Muscle of leg (tissue), 11 donors: Measurements from ENCODE around the gene FARS2. TPM values are rescaled to one million over a fixed set of nuclear protein-coding genes. Genes with fewer than 3 reads are reported as not detected.

Experiments
- DNase-seq: peaks from one replicate; pipeline ENCODE4 v3.0.0; 2013
- H3K27ac ChIP-seq: one replicate; pipeline ENCODE4 v1.5.1; 2013; ENCODE audit warnings: mild to moderate bottlenecking, low read length, control low read depth
- H3K27me3 ChIP-seq: one replicate; pipeline ENCODE4 v1.6.1; 2013; ENCODE audit warnings: low read length; ENCODE audit not compliant: control insufficient read depth, insufficient read depth
- H3K36me3 ChIP-seq: one replicate; pipeline ENCODE4 v1.6.1; 2013; ENCODE audit warnings: low read length; ENCODE audit not compliant: control insufficient read depth, insufficient read depth
- H3K4me1 ChIP-seq: one replicate; pipeline ENCODE4 v1.6.1; 2013; ENCODE audit warnings: low read length; ENCODE audit not compliant: control insufficient read depth, insufficient read depth
- H3K4me3 ChIP-seq: one replicate; pipeline ENCODE4 v1.5.1; 2013; ENCODE audit warnings: low read length, control low read depth
- H3K9me3 ChIP-seq: replicated peaks from 2 replicates; pipeline ENCODE4 v1.6.1; 2013; ENCODE audit warnings: low read depth, low read length; ENCODE audit not compliant: control insufficient read depth
- WGBS: methylation state at CpG from one replicate; pipeline ENCODE4 v1.1.5; 2013; ENCODE audit warnings: missing lambda C conversion rate; ENCODE audit not compliant: insufficient coverage; 5-methylcytosine and 5-hydroxymethylcytosine counted together
- polyA plus RNA-seq, 8 donors: library from polyadenylated mRNA; unstranded; fragments of 120-200 nt; gene quantifications; one replicate each; pipeline versions ENCODE4 v1.2.1 to v1.2.3, GENCODE V29; 2013; ENCODE audit warnings: inconsistent platforms in 1 of 8, low replicate concordance in 1 of 8; ENCODE audit not compliant: insufficient read length in 8 of 8, insufficient read depth in 1 of 8
- total RNA-seq: library from RNA; stranded (reverse); fragments of 120-200 nt; gene quantifications from one replicate; pipeline ENCODE4 v1.2.4, GENCODE V29; 2013

The FARS2 gene
- total and polyA plus RNA-seq, 9 donors = 9.7 to 16.9 (median 12.4) TPM

- DNase-seq = no peak
- Histone ChIP-seq H3K9me3 (no peaks in the 10 kb centered on the region), H3K27me3 (no peaks in the 10 kb centered on the region), H3K4me1 (no peaks in the 10 kb centered on the region), H3K4me3 (no peak overlapping the region), H3K36me3 (no peaks in the 10 kb centered on the region), H3K27ac (no peak overlapping the region)
- WGBS = no CpG with 5 or more reads among the region's 4 CpGs
Observed at GRCh38 chr6:5531161-5531560, 269.8 kb downstream of the FARS2 start.

- Histone ChIP-seq H3K4me3 (no peak overlapping the region), H3K27ac (no peak overlapping the region), H3K27me3 (no peaks in the 10 kb centered on the region), H3K36me3 (no peaks in the 10 kb centered on the region), H3K4me1 (no peaks in the 10 kb centered on the region), H3K9me3 (no peaks in the 10 kb centered on the region)
- no peak for DNase-seq
- 100% methylated on average over 1 of the region's 6 CpGs for WGBS
Observed at GRCh38 chr6:5531853-5532375, 270.6 kb downstream of the FARS2 start.

GRCh38 chr6:5532941-5533340 lies 271.6 kb downstream of the FARS2 start:
- H3K4me3 ChIP-seq = no peak overlapping the region
- no peaks in the 10 kb centered on the region for H3K27me3 ChIP-seq
- no peaks in the 10 kb centered on the region for H3K36me3 ChIP-seq
- H3K4me1 ChIP-seq = no peaks in the 10 kb centered on the region
- H3K27ac ChIP-seq = no peak overlapping the region
- DNase-seq = no peak
- H3K9me3 ChIP-seq = no peaks in the 10 kb centered on the region
- WGBS = 100% methylated on average over 2 of the region's 3 CpGs

GRCh38 chr6:5534643-5535042 lies 273.3 kb downstream of the FARS2 start:
- Histone ChIP-seq H3K36me3 (no peaks in the 10 kb centered on the region), H3K27me3 (no peaks in the 10 kb centered on the region), H3K27ac (no peak overlapping the region), H3K4me3 (no peak overlapping the region), H3K4me1 (no peaks in the 10 kb centered on the region), H3K9me3 (no peaks in the 10 kb centered on the region)
- WGBS = 100% methylated on average over 2 of the region's 9 CpGs
- DNase-seq = no peak

- H3K9me3 ChIP-seq = no peaks in the 10 kb centered on the region
- no CpG with 5 or more reads among the region's 1 CpG for WGBS
- H3K4me3 ChIP-seq = no peak overlapping the region
- no peak for DNase-seq
- H3K4me1 ChIP-seq = no peaks in the 10 kb centered on the region
- H3K36me3 ChIP-seq = no peaks in the 10 kb centered on the region
- H3K27ac ChIP-seq = no peak overlapping the region
- no peaks in the 10 kb centered on the region for H3K27me3 ChIP-seq
Observed at GRCh38 chr6:5536644-5537043, 275.3 kb downstream of the FARS2 start.

- WGBS = no CpG with 5 or more reads among the region's 8 CpGs
- Histone ChIP-seq H3K27ac (no peak overlapping the region), H3K4me1 (no peaks in the 10 kb centered on the region), H3K4me3 (no peak overlapping the region), H3K9me3 (no peaks in the 10 kb centered on the region), H3K27me3 (no peaks in the 10 kb centered on the region), H3K36me3 (no peaks in the 10 kb centered on the region)
- no peak for DNase-seq
Observed at GRCh38 chr6:5537132-5537531, 275.8 kb downstream of the FARS2 start.

- Histone ChIP-seq H3K4me1 (no peaks in the 10 kb centered on the region), H3K36me3 (no peaks in the 10 kb centered on the region), H3K9me3 (no peaks in the 10 kb centered on the region), H3K27me3 (no peaks in the 10 kb centered on the region), H3K4me3 (no peak overlapping the region), H3K27ac (no peak overlapping the region)
- no CpG with 5 or more reads among the region's 1 CpG for WGBS
- no peak for DNase-seq
Observed at GRCh38 chr6:5537967-5538366, 276.7 kb downstream of the FARS2 start.

GRCh38 chr6:5540370-5540769 lies 279.1 kb downstream of the FARS2 start:
- no peaks in the 10 kb centered on the region for H3K36me3 ChIP-seq
- no peaks in the 10 kb centered on the region for H3K27me3 ChIP-seq
- H3K4me1 ChIP-seq = no peaks in the 10 kb centered on the region
- no peaks in the 10 kb centered on the region for H3K9me3 ChIP-seq
- peak; percentile 40 for DNase-seq
- no peak overlapping the region for H3K4me3 ChIP-seq
- 64% methylated on average over 5 of the region's 8 CpGs for WGBS
- no peak overlapping the region for H3K27ac ChIP-seq

- Histone ChIP-seq H3K36me3 (no peaks in the 10 kb centered on the region), H3K9me3 (no peaks in the 10 kb centered on the region), H3K4me1 (no peaks in the 10 kb centered on the region), H3K4me3 (no peak overlapping the region), H3K27ac (no peak overlapping the region), H3K27me3 (no peaks in the 10 kb centered on the region)
- no peak for DNase-seq
- no CpG with 5 or more reads among the region's 3 CpGs for WGBS
Observed at GRCh38 chr6:5541025-5541424, 279.7 kb downstream of the FARS2 start.

GRCh38 chr6:5541751-5542432 lies 280.6 kb downstream of the FARS2 start:
- Histone ChIP-seq H3K4me3 (no peak overlapping the region), H3K27ac (no peak overlapping the region)
- 100% methylated on average over 1 of the region's 1 CpG for WGBS

GRCh38 chr6:5547556-5547955 lies 286.2 kb downstream of the FARS2 start:
- no peak overlapping the region for H3K27ac ChIP-seq
- WGBS = no CpG with 5 or more reads among the region's 4 CpGs
- no peak overlapping the region for H3K4me3 ChIP-seq
- H3K36me3 ChIP-seq = no peaks in the 10 kb centered on the region
- no peaks in the 10 kb centered on the region for H3K4me1 ChIP-seq
- peaks cover 11% of the 10 kb centered on the region for H3K9me3 ChIP-seq
- H3K27me3 ChIP-seq = no peaks in the 10 kb centered on the region
- peak; percentile 25 for DNase-seq

More at GRCh38 chr6:5541751-5542432, 280.6 kb downstream of the FARS2 start:
- no peaks in the 10 kb centered on the region for H3K36me3 ChIP-seq
- no peaks in the 10 kb centered on the region for H3K4me1 ChIP-seq
- H3K9me3 ChIP-seq = no peaks in the 10 kb centered on the region
- no peak for DNase-seq
- no peaks in the 10 kb centered on the region for H3K27me3 ChIP-seq
